ENCODE measurements around the gene JMJD8.
A peak's percentile ranks its signal among the peaks of the same experiment; 100 is the strongest.

Gene JMJD8

GRCh38 chr16:727291-727977, 43.3 kb upstream of the JMJD8 start (continued):
- TF ChIP-seq ZNF792 (tag by site-specific recombination; IDR thresholded peaks at IDR 0.05) (no peak), ZNF426 (tag by site-specific recombination; IDR thresholded peaks at IDR 0.05) (no peak), ZNF341 (tag by site-specific recombination; IDR thresholded peaks at IDR 0.05; ENCODE audit: low read depth) (no peak), ZBTB1 (tag by site-specific recombination; IDR thresholded peaks at IDR 0.05) (no peak), ZNF544 (tag by site-specific recombination; IDR thresholded peaks at IDR 0.05) (no peak), ZEB2 (tag by site-specific recombination; IDR thresholded peaks at IDR 0.05) (peak; percentile 82), HOXA7 (CRISPR knock-in tag; IDR thresholded peaks at IDR 0.05; ENCODE audit: borderline replicate concordance) (no peak), ZNF560 (tag by site-specific recombination; IDR thresholded peaks at IDR 0.05; ENCODE audit: borderline replicate concordance) (no peak), ZNF596 (tag by site-specific recombination; IDR thresholded peaks at IDR 0.05) (no peak), ZSCAN30 (tag by site-specific recombination; IDR thresholded peaks at IDR 0.05) (no peak), ZNF76 (tag by site-specific recombination; IDR thresholded peaks at IDR 0.05; ENCODE audit: borderline replicate concordance, low read depth) (no peak), ZNF138 (tag by site-specific recombination; IDR thresholded peaks at IDR 0.05; ENCODE audit: borderline replicate concordance) (no peak), BCL11A (tag by site-specific recombination; IDR thresholded peaks at IDR 0.05; ENCODE audit: low read depth) (no peak), ZNF2 (tag by site-specific recombination; IDR thresholded peaks at IDR 0.05) (no peak; the same call in 1 of the 2 replicates), ZBTB48 (tag by site-specific recombination; IDR thresholded peaks at IDR 0.05) (peak; percentile 67; the same call in 1 of the 2 replicates), KLF16 (tag by site-specific recombination; IDR thresholded peaks at IDR 0.05) (no peak), ZNF433 (tag by site-specific recombination; IDR thresholded peaks at IDR 0.05; ENCODE audit: low read depth) (no peak), ZNF350 (tag by site-specific recombination; IDR thresholded peaks at IDR 0.05) (no peak), ZNF140 (tag by site-specific recombination; IDR thresholded peaks at IDR 0.05) (no peak), TCF7L2 (IDR thresholded peaks at IDR 0.05; ENCODE audit: borderline replicate concordance, low read depth, low read length) (no peak), ZXDB (tag by site-specific recombination; IDR thresholded peaks at IDR 0.05) (peak; percentile 50; the same call in 1 of the 2 replicates), ZNF391 (tag by site-specific recombination; IDR thresholded peaks at IDR 0.05; ENCODE audit: borderline replicate concordance, low read depth) (no peak; the same call in 1 of the 2 replicates), ZNF777 (tag by site-specific recombination; IDR thresholded peaks at IDR 0.05; ENCODE audit: borderline replicate concordance) (no peak), ZNF274 (IDR thresholded peaks at IDR 0.05; ENCODE audit: low read length) (no peak), ZNF274 (tag by site-specific recombination; IDR thresholded peaks at IDR 0.05; ENCODE audit: borderline replicate concordance) (no peak), ZIC2 (tag by site-specific recombination; IDR thresholded peaks at IDR 0.05) (peak; percentile 90), ZNF302 (tag by site-specific recombination; IDR thresholded peaks at IDR 0.05; ENCODE audit: low read depth) (no peak), ZNF157 (tag by site-specific recombination; IDR thresholded peaks at IDR 0.05) (no peak)
- TF ChIP-seq, protein P1, sequence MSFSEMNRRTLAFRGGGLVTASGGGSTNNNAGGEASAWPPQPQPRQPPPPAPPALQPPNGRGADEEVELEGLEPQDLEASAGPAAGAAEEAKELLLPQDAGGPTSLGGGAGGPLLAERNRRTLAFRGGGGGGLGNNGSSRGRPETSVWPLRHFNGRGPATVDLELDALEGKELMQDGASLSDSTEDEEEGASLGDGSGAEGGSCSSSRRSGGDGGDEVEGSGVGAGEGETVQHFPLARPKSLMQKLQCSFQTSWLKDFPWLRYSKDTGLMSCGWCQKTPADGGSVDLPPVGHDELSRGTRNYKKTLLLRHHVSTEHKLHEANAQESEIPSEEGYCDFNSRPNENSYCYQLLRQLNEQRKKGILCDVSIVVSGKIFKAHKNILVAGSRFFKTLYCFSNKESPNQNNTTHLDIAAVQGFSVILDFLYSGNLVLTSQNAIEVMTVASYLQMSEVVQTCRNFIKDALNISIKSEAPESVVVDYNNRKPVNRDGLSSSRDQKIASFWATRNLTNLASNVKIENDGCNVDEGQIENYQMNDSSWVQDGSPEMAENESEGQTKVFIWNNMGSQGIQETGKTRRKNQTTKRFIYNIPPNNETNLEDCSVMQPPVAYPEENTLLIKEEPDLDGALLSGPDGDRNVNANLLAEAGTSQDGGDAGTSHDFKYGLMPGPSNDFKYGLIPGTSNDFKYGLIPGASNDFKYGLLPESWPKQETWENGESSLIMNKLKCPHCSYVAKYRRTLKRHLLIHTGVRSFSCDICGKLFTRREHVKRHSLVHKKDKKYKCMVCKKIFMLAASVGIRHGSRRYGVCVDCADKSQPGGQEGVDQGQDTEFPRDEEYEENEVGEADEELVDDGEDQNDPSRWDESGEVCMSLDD (tag by site-specific recombination; IDR thresholded peaks at IDR 0.05), result peak; percentile 78; the same call in 1 of the 2 replicates
- TF ChIP-seq, protein P2, sequence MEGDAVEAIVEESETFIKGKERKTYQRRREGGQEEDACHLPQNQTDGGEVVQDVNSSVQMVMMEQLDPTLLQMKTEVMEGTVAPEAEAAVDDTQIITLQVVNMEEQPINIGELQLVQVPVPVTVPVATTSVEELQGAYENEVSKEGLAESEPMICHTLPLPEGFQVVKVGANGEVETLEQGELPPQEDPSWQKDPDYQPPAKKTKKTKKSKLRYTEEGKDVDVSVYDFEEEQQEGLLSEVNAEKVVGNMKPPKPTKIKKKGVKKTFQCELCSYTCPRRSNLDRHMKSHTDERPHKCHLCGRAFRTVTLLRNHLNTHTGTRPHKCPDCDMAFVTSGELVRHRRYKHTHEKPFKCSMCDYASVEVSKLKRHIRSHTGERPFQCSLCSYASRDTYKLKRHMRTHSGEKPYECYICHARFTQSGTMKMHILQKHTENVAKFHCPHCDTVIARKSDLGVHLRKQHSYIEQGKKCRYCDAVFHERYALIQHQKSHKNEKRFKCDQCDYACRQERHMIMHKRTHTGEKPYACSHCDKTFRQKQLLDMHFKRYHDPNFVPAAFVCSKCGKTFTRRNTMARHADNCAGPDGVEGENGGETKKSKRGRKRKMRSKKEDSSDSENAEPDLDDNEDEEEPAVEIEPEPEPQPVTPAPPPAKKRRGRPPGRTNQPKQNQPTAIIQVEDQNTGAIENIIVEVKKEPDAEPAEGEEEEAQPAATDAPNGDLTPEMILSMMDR (tag by site-specific recombination; IDR thresholded peaks at IDR 0.05), result no peak
- TF ChIP-seq, protein P3, sequence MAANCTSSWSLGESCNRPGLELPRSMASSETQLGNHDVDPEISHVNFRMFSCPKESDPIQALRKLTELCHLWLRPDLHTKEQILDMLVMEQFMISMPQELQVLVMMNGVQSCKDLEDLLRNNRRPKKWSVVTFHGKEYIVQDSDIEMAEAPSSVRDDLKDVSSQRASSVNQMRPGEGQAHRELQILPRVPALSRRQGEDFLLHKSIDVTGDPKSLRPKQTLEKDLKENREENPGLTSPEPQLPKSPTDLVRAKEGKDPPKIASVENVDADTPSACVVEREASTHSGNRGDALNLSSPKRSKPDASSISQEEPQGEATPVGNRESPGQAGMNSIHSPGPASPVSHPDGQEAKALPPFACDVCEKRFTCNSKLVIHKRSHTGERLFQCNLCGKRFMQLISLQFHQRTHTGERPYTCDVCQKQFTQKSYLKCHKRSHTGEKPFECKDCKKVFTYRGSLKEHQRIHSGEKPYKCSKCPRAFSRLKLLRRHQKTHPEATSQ (tag by site-specific recombination; IDR thresholded peaks at IDR 0.05), result no peak
- TF ChIP-seq, protein P4, sequence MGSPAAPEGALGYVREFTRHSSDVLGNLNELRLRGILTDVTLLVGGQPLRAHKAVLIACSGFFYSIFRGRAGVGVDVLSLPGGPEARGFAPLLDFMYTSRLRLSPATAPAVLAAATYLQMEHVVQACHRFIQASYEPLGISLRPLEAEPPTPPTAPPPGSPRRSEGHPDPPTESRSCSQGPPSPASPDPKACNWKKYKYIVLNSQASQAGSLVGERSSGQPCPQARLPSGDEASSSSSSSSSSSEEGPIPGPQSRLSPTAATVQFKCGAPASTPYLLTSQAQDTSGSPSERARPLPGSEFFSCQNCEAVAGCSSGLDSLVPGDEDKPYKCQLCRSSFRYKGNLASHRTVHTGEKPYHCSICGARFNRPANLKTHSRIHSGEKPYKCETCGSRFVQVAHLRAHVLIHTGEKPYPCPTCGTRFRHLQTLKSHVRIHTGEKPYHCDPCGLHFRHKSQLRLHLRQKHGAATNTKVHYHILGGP (tag by site-specific recombination; IDR thresholded peaks at IDR 0.05), result no peak
- TF ChIP-seq, protein P5, sequence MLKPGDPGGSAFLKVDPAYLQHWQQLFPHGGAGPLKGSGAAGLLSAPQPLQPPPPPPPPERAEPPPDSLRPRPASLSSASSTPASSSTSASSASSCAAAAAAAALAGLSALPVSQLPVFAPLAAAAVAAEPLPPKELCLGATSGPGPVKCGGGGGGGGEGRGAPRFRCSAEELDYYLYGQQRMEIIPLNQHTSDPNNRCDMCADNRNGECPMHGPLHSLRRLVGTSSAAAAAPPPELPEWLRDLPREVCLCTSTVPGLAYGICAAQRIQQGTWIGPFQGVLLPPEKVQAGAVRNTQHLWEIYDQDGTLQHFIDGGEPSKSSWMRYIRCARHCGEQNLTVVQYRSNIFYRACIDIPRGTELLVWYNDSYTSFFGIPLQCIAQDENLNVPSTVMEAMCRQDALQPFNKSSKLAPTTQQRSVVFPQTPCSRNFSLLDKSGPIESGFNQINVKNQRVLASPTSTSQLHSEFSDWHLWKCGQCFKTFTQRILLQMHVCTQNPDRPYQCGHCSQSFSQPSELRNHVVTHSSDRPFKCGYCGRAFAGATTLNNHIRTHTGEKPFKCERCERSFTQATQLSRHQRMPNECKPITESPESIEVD (tag by site-specific recombination; IDR thresholded peaks at IDR 0.05), result no peak

All from HEK293 (cell line).